Stimulated activated CD8-positive, alpha-beta memory T cell treated with anti-CD3 and anti-CD28 coated beads, Interleukin-12 subunit alpha, Interleukin-12 subunit beta, amount 100 ng/mL, for 24 hours (primary cell): Measurements from ENCODE around the gene AK9.

Experiments used
- DNase-seq: peaks from one replicate; pipeline ENCODE4 v3.0.0-alpha.2; 2020; ENCODE audit errors: extremely low read depth

The AK9 gene

GRCh38 chr6:109513571-109514071, 177.4 kb downstream of the AK9 start:
- no peak for DNase-seq

DNA sequence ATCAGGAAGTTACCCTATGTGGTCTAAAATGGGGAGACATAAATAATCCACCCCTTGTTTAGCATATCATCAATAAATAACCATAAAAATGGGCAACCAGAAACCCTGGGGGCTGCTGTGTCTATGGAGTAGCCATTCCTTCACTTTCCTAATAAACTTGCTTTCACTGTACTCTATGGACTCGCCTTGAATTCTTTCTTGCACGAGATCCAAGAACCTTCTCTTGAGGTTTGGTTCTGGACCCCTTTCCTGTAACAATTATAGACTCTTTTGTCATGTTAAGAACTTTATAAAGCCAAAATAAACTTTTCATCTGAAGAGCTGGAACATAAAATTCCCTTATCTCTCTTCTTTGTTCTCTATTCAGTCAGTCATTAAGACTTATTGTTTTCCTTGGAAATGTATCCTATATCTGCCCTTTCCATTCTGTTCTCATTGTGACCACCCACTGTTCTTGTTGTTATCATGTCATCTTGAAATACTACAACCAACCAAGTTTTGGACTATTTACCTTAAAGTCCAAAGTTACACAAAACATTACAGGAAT, 178.7 kb downstream of the AK9 start:
- DNase-seq = no peak

GRCh38 chr6:109511832-109512231, 179.2 kb downstream of the AK9 start:
- DNase-seq = no peak

DNA sequence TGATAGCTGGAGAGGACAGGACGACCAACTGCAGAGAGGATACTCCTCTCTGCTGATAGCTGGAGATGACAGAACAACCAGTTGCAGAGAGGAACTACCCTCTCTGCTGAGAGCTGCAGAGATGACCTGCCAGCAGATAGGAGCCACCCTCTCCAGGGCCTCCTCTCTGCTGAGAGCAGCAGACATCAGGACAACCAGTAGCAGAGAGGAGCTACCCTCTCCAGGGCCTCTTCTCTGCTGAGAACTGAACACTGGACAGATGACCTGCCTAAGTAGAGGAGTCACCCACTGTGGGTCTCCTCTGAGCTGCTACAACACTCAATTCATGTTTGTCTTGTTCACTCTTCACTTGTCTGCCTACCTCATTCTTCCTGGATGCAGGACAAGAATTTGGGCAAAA, 180.6 kb downstream of the AK9 start:
- no peak for DNase-seq

DNA sequence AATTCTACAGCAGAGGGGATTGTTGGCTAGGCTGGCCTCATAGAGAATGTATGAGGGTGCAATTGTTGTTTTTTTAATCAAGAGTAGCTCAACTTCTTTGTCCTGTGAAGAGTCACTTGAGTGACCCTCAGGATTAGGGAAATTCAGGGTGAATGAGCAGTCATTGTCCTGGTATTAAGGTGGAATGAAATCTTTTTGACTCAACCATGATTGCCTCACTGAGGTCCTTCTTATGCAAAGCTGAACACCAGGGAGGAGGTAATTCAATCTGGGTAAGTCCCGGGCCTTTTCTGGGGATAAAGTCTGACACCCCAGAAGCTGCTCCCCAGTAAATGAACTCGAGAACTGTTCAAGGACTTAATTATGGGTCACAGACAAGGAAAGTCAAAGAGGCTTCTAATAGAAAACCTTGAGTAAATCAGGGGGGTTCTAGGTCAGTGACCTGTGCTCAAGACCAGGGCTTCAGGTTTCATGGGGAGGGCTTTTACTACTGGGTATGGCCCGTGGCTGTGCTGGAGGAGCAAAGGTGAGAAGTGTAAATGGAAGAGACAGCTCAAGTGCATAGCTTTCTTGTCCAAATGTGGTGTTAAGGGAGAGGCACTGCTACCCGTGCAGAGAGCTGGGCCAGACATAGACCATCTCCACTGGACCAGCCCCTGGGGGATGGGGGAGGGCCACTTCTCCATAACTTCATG, 182.7 kb downstream of the AK9 start:
- no peak for DNase-seq

- DNase-seq = no peak
These were observed 183.4 kb downstream of the AK9 start for GRCh38 chr6:109507490-109508072.

DNA sequence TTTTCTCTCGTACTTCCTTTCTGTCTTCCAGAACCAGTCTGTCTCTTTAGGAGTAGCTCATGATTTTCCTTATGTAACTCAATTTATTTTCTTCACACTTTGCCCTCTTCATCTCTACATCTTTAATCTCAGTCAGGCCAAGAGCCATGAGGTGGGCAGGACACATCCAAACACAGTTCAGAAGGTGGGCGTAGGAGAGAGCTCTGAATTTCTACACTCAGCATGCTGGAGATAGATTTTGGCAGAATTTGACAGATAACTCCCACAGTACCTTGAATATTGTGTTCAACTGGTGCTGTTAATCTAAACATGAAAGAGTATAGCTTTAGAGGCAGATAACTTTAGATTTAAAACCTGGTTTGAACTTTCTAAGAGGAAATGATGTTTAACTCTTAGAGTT, 184.2 kb downstream of the AK9 start:
- no peak for DNase-seq

GRCh38 chr6:109506314-109506713, 184.7 kb downstream of the AK9 start:
- no peak for DNase-seq

GRCh38 chr6:109503327-109504224, 187.4 kb downstream of the AK9 start:
- DNase-seq = no peak

DNA sequence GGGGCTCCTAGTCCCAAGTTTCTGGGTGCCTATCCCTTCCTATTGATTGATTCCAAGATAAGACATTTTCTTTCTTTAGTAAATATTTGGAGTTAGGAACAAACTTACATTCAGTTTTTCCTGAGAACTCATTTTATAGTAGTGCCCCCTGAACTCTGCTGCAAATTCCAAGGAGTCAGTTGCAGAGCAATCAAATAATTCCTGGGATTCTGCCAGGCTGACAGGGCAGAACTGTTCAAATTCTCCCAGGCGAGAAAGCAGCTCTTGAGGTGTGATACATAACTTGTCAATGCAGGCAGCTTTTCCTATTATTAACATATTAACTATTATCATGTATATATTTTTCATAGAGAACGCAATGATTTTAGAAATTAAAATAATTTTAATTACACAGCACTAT, 192.1 kb downstream of the AK9 start:
- no peak for DNase-seq

GRCh38 chr6:109498052-109498451, 192.9 kb downstream of the AK9 start:
- DNase-seq = no peak

DNA sequence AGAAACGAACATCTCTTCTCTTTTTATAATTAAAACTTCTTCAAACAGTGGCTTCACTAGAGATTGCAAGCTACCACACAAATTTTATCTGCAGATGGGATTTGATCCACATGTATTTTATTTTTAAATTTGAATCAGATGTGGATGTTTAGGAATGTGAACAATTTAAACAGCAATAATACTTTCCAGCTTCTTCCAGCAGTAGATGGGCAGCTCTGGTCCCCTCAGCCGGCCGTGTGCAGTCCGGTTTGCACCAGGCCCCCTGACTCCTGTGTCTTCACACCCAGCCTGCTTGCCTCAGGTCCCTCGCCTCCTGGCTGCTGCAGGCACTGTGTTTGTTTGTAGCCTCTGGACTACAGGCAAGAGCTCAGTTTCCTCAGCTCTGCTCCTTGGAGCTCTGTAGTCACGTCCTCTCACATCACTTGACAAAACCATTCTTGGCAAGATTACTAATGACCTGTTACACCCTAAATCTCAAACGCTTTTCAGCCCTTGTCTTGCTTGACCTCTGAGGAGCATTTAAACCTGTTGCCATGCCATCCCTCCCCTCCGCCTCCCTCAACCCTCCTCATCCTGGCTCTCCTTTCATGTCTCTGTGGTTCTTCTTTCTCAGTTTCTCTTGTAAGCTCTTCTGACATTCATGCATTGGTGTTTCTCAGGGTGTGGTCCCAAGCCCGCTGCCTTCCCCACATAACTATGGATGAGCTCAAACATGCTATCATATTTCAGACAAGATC, 194.8 kb downstream of the AK9 start:
- no peak for DNase-seq

GRCh38 chr6:109493865-109494264, 197.1 kb downstream of the AK9 start:
- no peak for DNase-seq

DNA sequence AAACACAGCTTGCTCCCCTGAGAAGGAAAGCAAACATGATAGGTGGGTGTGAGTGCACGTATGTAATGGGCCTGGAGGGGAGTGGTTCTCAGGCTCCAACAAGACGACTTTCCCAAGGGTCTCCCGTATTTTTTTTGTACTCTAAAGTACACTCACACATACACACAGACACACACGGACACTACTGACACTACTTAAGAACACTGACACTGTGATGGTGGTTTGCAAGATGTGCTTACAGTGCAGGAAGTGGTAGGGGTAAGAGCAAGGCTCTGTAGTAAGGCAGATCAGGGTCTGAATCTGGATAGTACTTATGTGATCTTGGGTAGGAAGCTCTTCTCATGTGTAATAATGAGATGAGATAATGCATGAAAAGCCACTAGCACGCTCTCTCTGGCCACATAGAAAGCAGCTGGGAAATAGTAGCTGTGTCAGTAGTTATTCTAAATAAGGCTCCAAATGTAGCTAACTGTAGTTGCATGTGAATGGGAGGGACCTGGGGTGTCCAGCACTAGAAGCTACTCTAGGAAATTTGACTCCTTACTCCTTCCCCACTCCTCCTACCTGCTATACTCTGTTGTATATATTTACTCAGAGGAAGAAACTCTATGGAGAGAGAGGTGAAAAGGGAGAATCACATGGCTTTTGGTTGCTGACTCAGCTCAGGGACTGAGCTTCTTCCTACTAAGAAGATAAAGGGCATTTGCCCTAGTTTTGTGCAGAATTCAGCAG, 199.6 kb downstream of the AK9 start:
- DNase-seq = no peak

DNA sequence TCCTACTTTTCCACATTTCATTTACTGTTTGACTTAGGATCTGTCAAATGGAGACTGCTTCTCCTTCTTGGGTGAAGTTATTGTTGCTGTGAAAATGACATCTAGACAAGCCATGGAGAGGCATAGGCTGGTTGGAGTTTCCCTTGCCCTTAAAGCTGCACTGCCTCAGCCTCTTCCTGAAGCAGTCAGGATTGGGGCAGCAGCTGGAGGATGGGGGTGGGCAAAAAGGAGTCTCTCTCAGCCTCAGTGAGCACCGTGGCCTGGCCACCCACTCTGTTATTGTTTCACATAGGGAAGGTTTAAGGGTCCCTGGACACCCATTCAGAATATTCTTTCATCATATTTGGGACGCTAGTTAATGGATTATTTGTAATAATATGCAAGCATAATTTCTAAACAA, 200.3 kb downstream of the AK9 start:
- no peak for DNase-seq

DNA sequence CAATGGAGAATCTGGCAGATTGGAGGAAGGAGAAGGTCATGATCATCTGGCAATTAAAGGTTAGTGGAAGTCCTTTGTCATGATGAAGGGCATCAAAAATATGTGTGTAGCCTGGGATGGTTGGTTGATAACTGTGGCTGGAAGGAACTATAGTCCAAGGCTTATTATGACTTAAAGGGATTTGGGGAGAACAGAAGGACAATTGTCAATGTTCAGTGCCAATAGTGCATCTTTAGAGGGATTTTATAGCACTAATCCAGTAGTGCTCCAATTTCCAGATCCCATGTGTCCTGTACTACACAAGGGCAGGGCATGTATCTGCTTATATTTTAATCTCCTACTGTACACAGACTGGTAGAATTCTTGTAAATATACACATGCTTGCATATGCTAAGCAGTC, 203.0 kb downstream of the AK9 start:
- DNase-seq = no peak

GRCh38 chr6:109486068-109486467, 204.9 kb downstream of the AK9 start:
- no peak for DNase-seq

DNA sequence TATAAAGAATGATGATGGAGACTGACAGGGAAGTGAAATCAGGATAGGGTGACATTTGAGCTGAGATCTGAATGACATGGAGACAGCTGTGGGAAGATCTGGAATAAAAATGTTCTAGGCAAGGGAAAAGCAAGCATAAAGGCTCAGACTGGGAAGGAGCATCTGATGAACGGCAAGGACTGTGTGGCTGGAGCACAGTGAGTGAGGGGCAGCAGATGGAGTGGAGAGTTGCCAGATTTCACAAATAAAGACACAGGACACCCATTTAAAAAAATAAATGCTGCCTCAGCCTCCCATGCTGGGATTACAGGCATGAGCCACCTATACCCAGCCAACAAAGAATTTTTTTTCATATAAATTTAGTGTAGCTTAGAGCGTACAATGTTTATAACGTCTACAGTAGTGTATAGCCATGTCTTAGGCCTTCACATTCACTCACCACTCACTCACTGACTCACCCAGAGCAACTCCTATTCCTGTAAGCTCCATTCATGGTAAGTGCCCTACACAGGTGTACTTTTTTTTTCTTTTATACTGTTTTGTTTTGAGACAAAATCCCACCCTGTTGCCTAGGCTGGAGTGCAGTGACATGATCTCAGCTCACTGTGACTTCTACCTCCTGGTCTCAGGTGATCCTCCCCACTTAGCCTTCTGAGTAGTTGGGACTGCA, 205.6 kb downstream of the AK9 start:
- no peak for DNase-seq

- DNase-seq = no peak
These were observed 206.9 kb downstream of the AK9 start for GRCh38 chr6:109484122-109484521.

DNA sequence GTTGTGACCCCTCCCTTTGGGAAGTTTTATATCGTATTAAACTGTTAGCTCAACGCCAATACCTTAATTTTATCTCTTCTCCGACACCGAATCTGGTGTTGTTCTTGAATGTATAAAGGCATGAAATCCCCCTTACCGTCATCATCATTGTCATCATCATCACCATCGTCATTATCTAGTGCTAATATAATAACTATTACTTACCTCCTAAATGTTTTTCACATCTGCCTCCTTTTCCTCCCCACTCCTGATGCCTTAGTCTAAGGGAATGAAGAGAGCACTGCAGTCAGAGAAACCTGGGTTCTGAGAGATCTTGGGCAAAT, 207.3 kb downstream of the AK9 start:
- no peak for DNase-seq
